ENCODE measurements around the gene CEP350. TPM values are rescaled to one million over a fixed set of nuclear protein-coding genes. Genes with fewer than 3 reads are reported as not detected.

Gene CEP350
- total RNA-seq, 2 donors from 2014 or later: 41.5 to 55.4 TPM

DNA sequence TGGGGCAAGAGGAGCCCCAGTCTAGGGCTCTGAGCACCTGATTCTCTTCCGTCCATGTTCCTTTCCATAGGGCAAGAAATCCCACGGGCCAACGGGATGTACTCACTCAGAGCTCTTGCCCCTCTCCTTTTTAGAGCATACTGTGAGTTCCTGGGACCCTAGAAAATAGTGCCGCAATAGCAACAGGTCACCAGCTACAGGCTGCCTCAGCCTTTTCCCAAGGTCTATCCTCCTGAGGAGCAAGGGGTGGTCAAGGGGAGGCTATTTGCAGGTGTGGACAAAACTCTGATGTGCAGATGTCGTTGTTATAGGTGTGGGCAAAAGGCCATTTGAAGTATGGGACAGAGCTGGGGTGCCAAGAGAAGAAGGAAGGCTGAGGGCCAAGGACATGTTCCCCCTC is 198.4 kb downstream of the CEP350 start:
- H3K9me3 ChIP-seq: no peaks in the 10 kb centered on the region
- peaks cover 37% of the 10 kb centered on the region for H3K4me1 ChIP-seq
- H3K4me3 ChIP-seq: no peak overlapping the region
- H3K36me3 ChIP-seq (replicated peaks in 1 of 2; ENCODE audit: insufficient read depth in 1 of 2, low read depth in 2 of 2): no peaks in the 10 kb centered on the region
- DNase-seq: no peak
- ATAC-seq: no peak
- H3K27me3 ChIP-seq: no peaks in the 10 kb centered on the region
- intact Hi-C loops (cut with DNase I): no loop called here
- TF ChIP-seq, protein P1, sequence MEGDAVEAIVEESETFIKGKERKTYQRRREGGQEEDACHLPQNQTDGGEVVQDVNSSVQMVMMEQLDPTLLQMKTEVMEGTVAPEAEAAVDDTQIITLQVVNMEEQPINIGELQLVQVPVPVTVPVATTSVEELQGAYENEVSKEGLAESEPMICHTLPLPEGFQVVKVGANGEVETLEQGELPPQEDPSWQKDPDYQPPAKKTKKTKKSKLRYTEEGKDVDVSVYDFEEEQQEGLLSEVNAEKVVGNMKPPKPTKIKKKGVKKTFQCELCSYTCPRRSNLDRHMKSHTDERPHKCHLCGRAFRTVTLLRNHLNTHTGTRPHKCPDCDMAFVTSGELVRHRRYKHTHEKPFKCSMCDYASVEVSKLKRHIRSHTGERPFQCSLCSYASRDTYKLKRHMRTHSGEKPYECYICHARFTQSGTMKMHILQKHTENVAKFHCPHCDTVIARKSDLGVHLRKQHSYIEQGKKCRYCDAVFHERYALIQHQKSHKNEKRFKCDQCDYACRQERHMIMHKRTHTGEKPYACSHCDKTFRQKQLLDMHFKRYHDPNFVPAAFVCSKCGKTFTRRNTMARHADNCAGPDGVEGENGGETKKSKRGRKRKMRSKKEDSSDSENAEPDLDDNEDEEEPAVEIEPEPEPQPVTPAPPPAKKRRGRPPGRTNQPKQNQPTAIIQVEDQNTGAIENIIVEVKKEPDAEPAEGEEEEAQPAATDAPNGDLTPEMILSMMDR (IDR thresholded peaks at IDR 0.05): no peak
- TF ChIP-seq POLR2A (IDR thresholded peaks at IDR 0.05): no peak
- H3K27ac ChIP-seq: no peak overlapping the region
- WGBS, 2 donors: 90 to 92% methylated on average over 5 of the region's 5 CpGs

DNA sequence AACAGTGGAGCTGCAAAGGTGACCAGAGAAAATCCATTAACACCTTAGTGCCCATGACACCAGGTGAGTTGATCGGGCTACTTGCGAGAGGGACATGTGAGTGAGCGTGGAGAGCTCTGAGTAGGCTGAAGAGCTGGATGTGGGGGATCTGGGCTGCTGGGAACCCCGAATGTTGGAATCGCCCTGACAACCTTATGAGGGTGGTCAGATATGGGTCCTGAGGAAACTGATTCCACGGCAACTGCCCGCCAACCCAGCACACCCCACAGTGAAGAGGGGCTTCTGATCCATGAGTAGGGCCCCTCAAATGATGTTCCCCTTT is 199.4 kb downstream of the CEP350 start:
- DNase-seq (no peak), ATAC-seq (no peak)
- intact Hi-C loops (cut with DNase I): no loop called here
- TF ChIP-seq POLR2A (IDR thresholded peaks at IDR 0.05): no peak
- TF ChIP-seq, protein P1 (IDR thresholded peaks at IDR 0.05): no peak
- H3K4me1 ChIP-seq: peaks cover 47% of the 10 kb centered on the region
- H3K36me3 ChIP-seq (replicated peaks in 1 of 2; ENCODE audit: insufficient read depth in 1 of 2, low read depth in 2 of 2): no peaks in the 10 kb centered on the region
- WGBS, 2 donors: 17 to 42% methylated on average over 7 of the region's 7 CpGs
- H3K27ac ChIP-seq: peak overlapping the region; percentile 76 to 89 (median 88)
- H3K27me3 ChIP-seq: no peaks in the 10 kb centered on the region
- H3K9me3 ChIP-seq: no peaks in the 10 kb centered on the region
- peak overlapping the region; percentile 57 to 75 for H3K4me3 ChIP-seq

DNA sequence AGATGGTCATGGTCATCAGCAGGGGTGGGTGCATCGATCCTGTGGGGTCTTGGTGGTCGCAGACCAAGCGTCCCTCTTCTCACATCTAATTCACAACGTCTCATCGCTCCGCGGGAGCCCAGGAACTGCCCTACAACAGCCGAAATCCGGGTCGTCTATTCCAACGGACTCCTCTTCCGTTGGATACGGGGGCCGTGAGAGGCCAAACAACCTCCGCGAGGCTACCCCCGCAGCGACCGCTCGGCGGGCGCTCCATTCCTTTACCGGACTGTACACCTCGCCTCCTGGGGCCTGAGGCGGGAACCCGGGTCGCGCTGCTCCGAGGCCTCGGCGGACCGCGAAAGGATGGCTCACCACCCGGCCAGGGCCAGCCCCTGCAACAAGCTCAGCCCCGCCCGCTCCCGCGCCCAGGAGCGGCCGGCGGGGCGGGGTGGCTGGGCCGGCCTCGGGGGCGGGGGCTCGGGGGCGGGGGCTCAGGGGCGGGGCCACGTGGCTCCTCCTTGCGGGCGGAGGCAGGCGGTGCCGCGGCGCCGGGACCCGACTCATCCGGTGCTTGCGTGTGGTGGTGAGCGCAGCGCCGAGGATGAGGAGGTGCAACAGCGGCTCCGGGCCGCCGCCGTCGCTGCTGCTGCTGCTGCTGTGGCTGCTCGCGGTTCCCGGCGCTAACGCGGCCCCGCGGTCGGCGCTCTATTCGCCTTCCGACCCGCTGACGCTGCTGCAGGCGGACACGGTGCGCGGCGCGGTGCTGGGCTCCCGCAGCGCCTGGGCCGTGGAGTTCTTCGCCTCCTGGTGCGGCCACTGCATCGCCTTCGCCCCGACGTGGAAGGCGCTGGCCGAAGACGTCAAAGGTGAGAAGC is 199.9 kb downstream of the CEP350 start, which contains the start of gene QSOX1:
QSOX1 (plus strand) TSS at position 545 of the 857 bp plus-strand sequence; CDS start at position 584, 39 bp downstream.
- WGBS, 2 donors: 0% methylated on average over 3 to 97 of the region's 100 CpGs
- ATAC-seq: peak; percentile 65
- intact Hi-C loops (cut with DNase I): no loop called here

GRCh38 chr1:180155182-180155682 is 200.6 kb downstream of the CEP350 start:
- peak; percentile 28 to 41 (median 36) for DNase-seq

More for the DNA sequence above, 199.9 kb downstream of the CEP350 start, which contains the start of gene QSOX1:
- H3K4me1 ChIP-seq: peaks cover 53% of the 10 kb centered on the region
- no peaks in the 10 kb centered on the region for H3K9me3 ChIP-seq
- peak; percentile 86 to 92 (median 90) for DNase-seq
- H3K4me3 ChIP-seq: peak within 1 kb of the TSS; percentile 75 to 81
- no peaks in the 10 kb centered on the region for H3K27me3 ChIP-seq
- TF ChIP-seq, protein P1 (IDR thresholded peaks at IDR 0.05): peak in 5 of 7 experiments; percentile 11 to 38 (median 20)
- peak; percentile 88 to 95 (median 94) for TF ChIP-seq POLR2A (IDR thresholded peaks at IDR 0.05)
- peak within 1 kb of the TSS; percentile 76 to 89 (median 88) for H3K27ac ChIP-seq
- no peaks in the 10 kb centered on the region for H3K36me3 ChIP-seq (replicated peaks in 1 of 2; ENCODE audit: insufficient read depth in 1 of 2, low read depth in 2 of 2)

More at GRCh38 chr1:180155182-180155682, 200.6 kb downstream of the CEP350 start:
- Histone ChIP-seq H3K27me3 (no peaks in the 10 kb centered on the region), H3K9me3 (no peaks in the 10 kb centered on the region), H3K36me3 (replicated peaks in 1 of 2; ENCODE audit: insufficient read depth in 1 of 2, low read depth in 2 of 2) (no peaks in the 10 kb centered on the region), H3K4me3 (peak overlapping the region; percentile 64 to 81), H3K4me1 (peaks cover 59% of the 10 kb centered on the region), H3K27ac (peak overlapping the region; percentile 76 to 89 (median 88))
- whole genome bisulfite sequencing, 2 donors: 1% methylated on average over 29 of the region's 29 CpGs
- ATAC-seq: no peak
- intact Hi-C loops (cut with DNase I): no loop called here
- TF ChIP-seq POLR2A (IDR thresholded peaks at IDR 0.05): no peak
- TF ChIP-seq, protein P1 (IDR thresholded peaks at IDR 0.05): no peak

All from body of pancreas (tissue), 4 donors.